ENCODE measurements around the gene MC1R. TPM values are rescaled to one million over a fixed set of nuclear protein-coding genes. Genes with fewer than 3 reads are reported as not detected.

MC1R gene
- 4.4 and 6.5 TPM in 2 replicates for total RNA-seq

DNA sequence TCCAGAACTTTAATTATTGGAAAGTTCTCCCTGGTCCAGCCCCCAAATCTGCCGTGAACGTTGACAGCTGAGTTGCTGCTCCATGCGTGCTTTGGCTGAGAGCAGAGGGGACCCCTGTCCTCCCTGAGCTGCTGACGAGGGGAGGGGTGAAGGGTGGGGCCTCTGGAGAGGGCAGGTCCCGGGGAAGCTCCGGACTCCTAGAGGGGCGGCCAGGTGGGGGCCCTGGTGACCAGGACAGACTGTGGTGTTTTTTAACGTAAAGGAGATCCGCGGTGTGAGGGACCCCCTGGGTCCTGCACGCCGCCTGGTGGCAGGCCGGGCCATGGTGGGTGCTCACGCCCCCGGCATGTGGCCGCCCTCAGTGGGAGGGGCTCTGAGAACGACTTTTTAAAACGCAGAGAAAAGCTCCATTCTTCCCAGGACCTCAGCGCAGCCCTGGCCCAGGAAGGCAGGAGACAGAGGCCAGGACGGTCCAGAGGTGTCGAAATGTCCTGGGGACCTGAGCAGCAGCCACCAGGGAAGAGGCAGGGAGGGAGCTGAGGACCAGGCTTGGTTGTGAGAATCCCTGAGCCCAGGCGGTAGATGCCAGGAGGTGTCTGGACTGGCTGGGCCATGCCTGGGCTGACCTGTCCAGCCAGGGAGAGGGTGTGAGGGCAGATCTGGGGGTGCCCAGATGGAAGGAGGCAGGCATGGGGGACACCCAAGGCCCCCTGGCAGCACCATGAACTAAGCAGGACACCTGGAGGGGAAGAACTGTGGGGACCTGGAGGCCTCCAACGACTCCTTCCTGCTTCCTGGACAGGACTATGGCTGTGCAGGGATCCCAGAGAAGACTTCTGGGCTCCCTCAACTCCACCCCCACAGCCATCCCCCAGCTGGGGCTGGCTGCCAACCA lies at the start of gene MC1R:
Gene MC1R, plus strand, starts transcription at position 410 of the 895 bp plus-strand sequence. Its CDS starts 397 bp downstream, at position 807.

GRCh38 chr16:89873109-89873971 lies 45.3 kb upstream of the MC1R start, which contains the start of gene TCF25:
TSS of gene TCF25 (plus strand) at chr16:89873592. CDS start at chr16:89873668, 76 bp downstream.

GRCh38 chr16:89922884-89923639 lies 4.4 kb downstream of the MC1R start, which contains the start of gene TUBB3:
TSS of gene TUBB3 (plus strand) at chr16:89923342. CDS start at chr16:89923402, 60 bp downstream.

Other genes with a start within 250 kb of the MC1R start
- gene CDK10, start 232.2 kb upstream of the MC1R start, total RNA-seq, result 39.9 and 55.2 TPM in 2 replicates
- gene SPATA2L, start 217.2 kb upstream of the MC1R start, total RNA-seq, result 12.4 and 14.2 TPM in 2 replicates
- gene VPS9D1, start 198.0 kb upstream of the MC1R start, total RNA-seq, result 3.6 and 6.5 TPM in 2 replicates
- gene ZNF276, start 197.3 kb upstream of the MC1R start, total RNA-seq, result 9.9 and 10.2 TPM in 2 replicates
- 5.6 and 17.4 TPM in 2 replicates for gene FANCA, start 102.2 kb upstream of the MC1R start, total RNA-seq
- gene SPIRE2, start 90.4 kb upstream of the MC1R start, total RNA-seq, result 0.77 and 1.1 TPM in 2 replicates
- 175 and 185 TPM in 2 replicates for gene TCF25, start 45.3 kb upstream of the MC1R start, total RNA-seq
- gene TUBB3, start 4.5 kb downstream of the MC1R start, total RNA-seq, result 119 and 496 TPM in 2 replicates
- gene DEF8, start 29.9 kb downstream of the MC1R start, total RNA-seq, result 68.8 and 84.0 TPM in 2 replicates
- gene DBNDD1, start 100.6 kb downstream of the MC1R start, total RNA-seq, result 1.5 and 2.3 TPM in 2 replicates
- gene PRDM7, start 158.5 kb downstream of the MC1R start, total RNA-seq, result not detected in 2 replicates

Measured in regular cardiac myocyte (primary cell).